ENCODE data around the gene MIER3. TPM values are rescaled to one million over a fixed set of nuclear protein-coding genes. Genes with fewer than 3 reads are reported as not detected.

MIER3 gene
- total RNA-seq, 2 donors from 2014 or later, result 48.3 to 51.8 TPM

DNA sequence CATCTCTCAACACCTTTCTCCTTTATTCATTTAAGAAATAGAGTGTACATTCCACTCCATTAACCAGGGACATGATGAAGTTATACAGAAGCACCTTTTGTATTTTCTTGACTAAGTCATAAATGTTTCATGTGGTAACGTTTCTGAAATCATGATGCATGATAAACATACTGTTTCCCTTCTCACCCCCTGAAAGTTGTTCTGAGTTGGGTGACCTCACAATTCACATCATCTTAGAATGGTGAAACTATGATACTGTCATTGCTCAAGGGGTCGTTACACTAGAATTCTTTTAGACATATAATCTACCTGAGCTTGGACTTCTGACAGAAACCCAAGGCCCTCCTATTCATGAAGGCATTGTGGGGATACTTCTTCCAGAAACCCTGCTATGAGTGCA lies 37.8 kb upstream of the MIER3 start:
- Histone ChIP-seq H3K4me3 (ENCODE audit: low read length) (no peak overlapping the region), H3K9me3 (ENCODE audit: control insufficient read depth, low read length) (no peaks in the 10 kb centered on the region), H3K27me3 (ENCODE audit: control insufficient read depth, insufficient read depth, low read length, poor library complexity, severe bottlenecking) (no peaks in the 10 kb centered on the region), H3K27ac (ENCODE audit: low read depth, low read length) (no peak overlapping the region), H3K36me3 (ENCODE audit: control insufficient read depth, insufficient read depth, low read length) (no peaks in the 10 kb centered on the region), H3K4me1 (ENCODE audit: control insufficient read depth, insufficient read depth, low read length) (no peaks in the 10 kb centered on the region), H3K9ac (ENCODE audit: extremely low read depth, low read length, poor library complexity, severe bottlenecking) (no peak overlapping the region)
- WGBS, 2 experiments (ENCODE audit: insufficient coverage in 1 of 2, insufficient read length in 1 of 2), result 93% methylated on average over 2 of the region's 2 CpGs; no CpG with 5 or more reads in 1 of the 2 experiments
- H3K4me1 Mint-ChIP-seq, result no peaks in the 10 kb centered on the region
- no peaks in the 10 kb centered on the region for H3K9me3 Mint-ChIP-seq
- DNase-seq, result no peak
- H3K27me3 Mint-ChIP-seq (ENCODE audit: insufficient read depth), result peaks cover 2% of the 10 kb centered on the region
- no peak overlapping the region for H3K27ac Mint-ChIP-seq
- H3K36me3 Mint-ChIP-seq (ENCODE audit: low read depth), result no peaks in the 10 kb centered on the region
- TF ChIP-seq, protein P1, sequence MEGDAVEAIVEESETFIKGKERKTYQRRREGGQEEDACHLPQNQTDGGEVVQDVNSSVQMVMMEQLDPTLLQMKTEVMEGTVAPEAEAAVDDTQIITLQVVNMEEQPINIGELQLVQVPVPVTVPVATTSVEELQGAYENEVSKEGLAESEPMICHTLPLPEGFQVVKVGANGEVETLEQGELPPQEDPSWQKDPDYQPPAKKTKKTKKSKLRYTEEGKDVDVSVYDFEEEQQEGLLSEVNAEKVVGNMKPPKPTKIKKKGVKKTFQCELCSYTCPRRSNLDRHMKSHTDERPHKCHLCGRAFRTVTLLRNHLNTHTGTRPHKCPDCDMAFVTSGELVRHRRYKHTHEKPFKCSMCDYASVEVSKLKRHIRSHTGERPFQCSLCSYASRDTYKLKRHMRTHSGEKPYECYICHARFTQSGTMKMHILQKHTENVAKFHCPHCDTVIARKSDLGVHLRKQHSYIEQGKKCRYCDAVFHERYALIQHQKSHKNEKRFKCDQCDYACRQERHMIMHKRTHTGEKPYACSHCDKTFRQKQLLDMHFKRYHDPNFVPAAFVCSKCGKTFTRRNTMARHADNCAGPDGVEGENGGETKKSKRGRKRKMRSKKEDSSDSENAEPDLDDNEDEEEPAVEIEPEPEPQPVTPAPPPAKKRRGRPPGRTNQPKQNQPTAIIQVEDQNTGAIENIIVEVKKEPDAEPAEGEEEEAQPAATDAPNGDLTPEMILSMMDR (conservative IDR thresholded peaks at IDR 0.05), result no peak
- no peak overlapping the region for H3K4me3 Mint-ChIP-seq

DNA sequence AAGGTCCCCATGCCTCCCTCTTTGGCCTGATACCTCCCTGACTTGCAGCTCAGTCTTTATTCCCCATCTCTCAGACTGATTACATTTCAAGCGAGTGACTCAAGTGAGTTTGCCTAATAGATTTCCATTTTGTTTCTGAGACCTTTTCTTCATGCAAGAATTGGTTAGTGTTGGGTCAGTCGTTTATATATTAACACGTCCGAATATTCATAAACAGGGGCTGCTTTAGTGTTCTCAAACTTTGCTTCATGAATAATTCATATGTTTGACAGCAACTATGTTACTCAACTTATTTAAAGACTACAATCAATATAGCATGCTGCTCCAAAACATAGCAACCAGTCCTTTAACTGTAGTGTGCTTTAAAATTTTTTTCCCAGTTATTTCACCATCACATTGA lies 36.6 kb upstream of the MIER3 start:
- no peaks in the 10 kb centered on the region for H3K4me1 Mint-ChIP-seq
- H3K27ac Mint-ChIP-seq, result no peak overlapping the region

DNA sequence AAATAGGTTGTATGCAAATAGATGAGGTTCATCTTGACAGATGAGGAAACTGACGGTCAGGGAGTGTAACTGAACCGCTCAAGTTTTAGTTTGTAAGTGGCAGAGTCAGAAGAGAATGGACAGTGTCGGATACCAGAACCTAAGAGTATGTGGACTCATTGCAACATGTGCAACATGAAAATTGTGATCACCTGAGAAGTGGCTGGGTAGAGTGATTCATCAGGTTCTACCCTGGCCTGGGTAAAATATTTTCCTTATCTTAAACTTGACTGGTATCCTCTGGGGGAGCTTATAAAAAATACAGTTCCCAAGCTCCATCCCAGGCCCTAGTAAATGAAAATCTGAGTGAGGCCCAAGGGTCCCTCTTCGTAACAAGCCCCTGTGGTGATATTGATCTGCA lies 35.2 kb upstream of the MIER3 start:
- Mint-ChIP-seq H3K36me3 (ENCODE audit: low read depth) (no peaks in the 10 kb centered on the region), H3K27ac (no peak overlapping the region), H3K27me3 (ENCODE audit: insufficient read depth) (no peaks in the 10 kb centered on the region), H3K4me1 (peaks cover 4% of the 10 kb centered on the region), H3K4me3 (no peak overlapping the region), H3K9me3 (no peaks in the 10 kb centered on the region)
- peaks cover 9% of the 10 kb centered on the region for H3K9me3 ChIP-seq (ENCODE audit: control insufficient read depth, low read length)
- H3K36me3 ChIP-seq (ENCODE audit: control insufficient read depth, insufficient read depth, low read length), result no peaks in the 10 kb centered on the region
- 90 to 98% methylated on average over 3 to 4 of the region's 4 CpGs for WGBS, 2 experiments (ENCODE audit: insufficient coverage in 1 of 2, insufficient read length in 1 of 2)
- no peaks in the 10 kb centered on the region for H3K4me1 ChIP-seq (ENCODE audit: control insufficient read depth, insufficient read depth, low read length)
- DNase-seq, result no peak
- no peak overlapping the region for H3K4me3 ChIP-seq (ENCODE audit: low read length)
- H3K9ac ChIP-seq (ENCODE audit: extremely low read depth, low read length, poor library complexity, severe bottlenecking), result no peak overlapping the region
- TF ChIP-seq, protein P1 (conservative IDR thresholded peaks at IDR 0.05), result no peak
- H3K27me3 ChIP-seq (ENCODE audit: control insufficient read depth, insufficient read depth, low read length, poor library complexity, severe bottlenecking), result no peaks in the 10 kb centered on the region
- H3K27ac ChIP-seq (ENCODE audit: low read depth, low read length), result no peak overlapping the region

More for the DNA sequence above, 36.6 kb upstream of the MIER3 start:
- Histone ChIP-seq H3K4me1 (ENCODE audit: control insufficient read depth, insufficient read depth, low read length) (no peaks in the 10 kb centered on the region), H3K4me3 (ENCODE audit: low read length) (no peak overlapping the region), H3K27me3 (ENCODE audit: control insufficient read depth, insufficient read depth, low read length, poor library complexity, severe bottlenecking) (no peaks in the 10 kb centered on the region), H3K9ac (ENCODE audit: extremely low read depth, low read length, poor library complexity, severe bottlenecking) (no peak overlapping the region), H3K36me3 (ENCODE audit: control insufficient read depth, insufficient read depth, low read length) (no peaks in the 10 kb centered on the region), H3K27ac (ENCODE audit: low read depth, low read length) (no peak overlapping the region), H3K9me3 (ENCODE audit: control insufficient read depth, low read length) (no peaks in the 10 kb centered on the region)
- Mint-ChIP-seq H3K27me3 (ENCODE audit: insufficient read depth) (peaks cover 2% of the 10 kb centered on the region), H3K9me3 (no peaks in the 10 kb centered on the region), H3K36me3 (ENCODE audit: low read depth) (no peaks in the 10 kb centered on the region), H3K4me3 (no peak overlapping the region)
- no peak for DNase-seq
- 89 to 94% methylated on average over 4 of the region's 4 CpGs for WGBS, 2 experiments (ENCODE audit: insufficient coverage in 1 of 2, insufficient read length in 1 of 2)
- TF ChIP-seq, protein P1 (conservative IDR thresholded peaks at IDR 0.05), result no peak

All from endodermal cell (in vitro differentiated cells).